A549 (cell line): Measurements from ENCODE around the gene PALS2. TPM values are rescaled to one million over a fixed set of nuclear protein-coding genes. Genes with fewer than 3 reads are reported as not detected.
A peak's percentile ranks its signal among the peaks of the same experiment; 100 is the strongest.

ENCODE experiments used
- ATAC-seq, 2 experiments: fragments of 200-7000 bp in 1 of 2; fragments of >200 bp in 1 of 2; cut with Nextera tagmentation in 1 of 2; cut with Tn5 transposase in 1 of 2; 3 replicates each; pipeline versions ENCODE4 v1.8.0 to v1.9.1; 2018 to 2020; ENCODE audit warnings: mild to moderate bottlenecking in 1 of 2, moderate library complexity in 1 of 2
- CTCF ChIA-PET: fragments of 300-600 bp; sonication (Branson Sonifier 250); formaldehyde crosslinking; extraction: SDS; loops from one replicate; lab custom pipeline; 2021; ENCODE audit warnings: antibody characterized with exemption, inconsistent platforms; lab: Yijun Ruan, JAX
- POLR2A ChIA-PET: fragments of 350-600 bp; formaldehyde crosslinking; extraction: SDS; loops from one replicate; lab custom pipeline; 2021; ENCODE audit warnings: antibody characterized with exemption, inconsistent platforms; lab: Yijun Ruan, JAX
- DNase-seq, 2 experiments: peaks; one replicate each; pipeline versions ENCODE4 v3.0.0 to v3.0.0-alpha.2; 2011 to 2016; ENCODE audit warnings: low read depth in 1 of 2, low spot score in 1 of 2
- FAIRE-seq: peaks from 2 replicates; lab custom pipeline; 2011; peaks lifted over from hg19 to GRCh38; lab: Jason Lieb, UNC
- H3K27ac ChIP-seq, 2 experiments: fragments of >200 bp; sonication (Bioruptor Twin); formaldehyde crosslinking; 3 replicates each; pipeline ENCODE4 v1.5.1; 2016 to 2017
- H3K4me1 ChIP-seq: fragments of >200 bp; sonication (Bioruptor Twin); formaldehyde crosslinking; 3 replicates; pipeline ENCODE4 v1.6.1; 2016
- H3K4me2 ChIP-seq: fragments of >200 bp; sonication (Bioruptor Twin); formaldehyde crosslinking; 3 replicates; pipeline ENCODE4 v1.6.1; 2016
- H3K4me3 ChIP-seq: fragments of >200 bp; sonication (Bioruptor Twin); formaldehyde crosslinking; 3 replicates; pipeline ENCODE4 v1.5.1; 2016
- H3K9me3 ChIP-seq: fragments of >200 bp; sonication (Bioruptor Twin); formaldehyde crosslinking; 3 replicates; pipeline ENCODE4 v1.6.1; 2016
- BCL3 ChIP-seq: fragments of >200 bp; sonication (Bioruptor Twin); formaldehyde crosslinking; IDR thresholded peaks from 3 replicates; pipeline ENCODE4 v1.6.1; 2016
- BHLHE40 ChIP-seq: IDR thresholded peaks from 2 replicates; pipeline ENCODE4 v1.6.1; 2012; ENCODE audit warnings: low read depth, low read length, inconsistent platforms
- CBX8 ChIP-seq: fragments of 200-600 bp; sonication (generic); IDR thresholded peaks from 2 replicates; pipeline ENCODE4 v1.6.1; 2016
- CTCF ChIP-seq: fragments of >200 bp; sonication (Bioruptor Twin); formaldehyde crosslinking; IDR thresholded peaks from 3 replicates; pipeline ENCODE4 v1.5.1; 2016
- E2F6 ChIP-seq: IDR thresholded peaks from 2 replicates; pipeline ENCODE4 v1.6.1; 2012; ENCODE audit warnings: low read depth, borderline replicate concordance
- HES2 ChIP-seq: fragments of >200 bp; sonication (Bioruptor Twin); formaldehyde crosslinking; IDR thresholded peaks from 2 replicates; pipeline ENCODE4 v1.6.1; 2016
- HEYL ChIP-seq: fragments of 250-450 bp; sonication (Bioruptor Pico); IDR thresholded peaks from 2 replicates; pipeline ENCODE4 v1.8.0; 2021; ENCODE audit warnings: mild to moderate bottlenecking, moderate library complexity
- HOXB5 ChIP-seq: fragments of 250-450 bp; sonication (Bioruptor Pico); IDR thresholded peaks from 2 replicates; pipeline ENCODE4 v1.5.0; 2020; ENCODE audit warnings: mild to moderate bottlenecking, moderate library complexity
- KDM1A ChIP-seq: fragments of 200-600 bp; sonication (generic); IDR thresholded peaks from 2 replicates; pipeline ENCODE4 v1.6.1; 2016; ENCODE audit warnings: low read depth, mild to moderate bottlenecking
- MAFK ChIP-seq: fragments of 450-650 bp; IDR thresholded peaks from 2 replicates; pipeline ENCODE4 v1.6.1; 2014; ENCODE audit not compliant: partially characterized antibody
- NPAS2 ChIP-seq: fragments of 250-450 bp; sonication (Bioruptor Pico); IDR thresholded peaks from 2 replicates; pipeline ENCODE4 v1.8.0; 2022; ENCODE audit warnings: mild to moderate bottlenecking, moderate library complexity, borderline replicate concordance
- RAD21 ChIP-seq, 2 experiments: fragments of >200 bp in 1 of 2; sonication (Bioruptor Twin) in 1 of 2; formaldehyde crosslinking in 1 of 2; IDR thresholded peaks in 1 of 2; conservative IDR thresholded peaks in 1 of 2; 2 replicates in 1 of 2; 3 replicates in 1 of 2; pipeline ENCODE4 v1.6.1; 2012 to 2018; ENCODE audit warnings: inconsistent platforms in 1 of 2
- RNF2 ChIP-seq: fragments of 200-600 bp; sonication (generic); IDR thresholded peaks from 2 replicates; pipeline ENCODE4 v1.6.1; 2016; ENCODE audit warnings: low read depth, mild to moderate bottlenecking, antibody characterized with exemption, moderate library complexity, borderline replicate concordance
- SMC3 ChIP-seq: fragments of >200 bp; sonication (Bioruptor Twin); formaldehyde crosslinking; IDR thresholded peaks from 3 replicates; pipeline ENCODE4 v1.6.1; 2018; ENCODE audit warnings: inconsistent platforms
- ZFP36 ChIP-seq: fragments of 450-650 bp; IDR thresholded peaks from 2 replicates; pipeline ENCODE4 v1.6.1; 2014; ENCODE audit warnings: borderline replicate concordance; ENCODE audit not compliant: partially characterized antibody
- WGBS: methylation state at CpG from one replicate; pipeline ENCODE4 v1.1.6; 2017; ENCODE audit errors: missing lambda C conversion rate; 5-methylcytosine and 5-hydroxymethylcytosine counted together
- polyA plus RNA-seq, 4 experiments: library from polyadenylated mRNA; depleted of rRNA in 3 of 4; stranded (reverse); fragments of >200 nt; fragmentation: RNase III in 1 of 4; extraction: RNeasy Plus Mini Kit Qiagen cat#74134 plus additional on column Dnase treatment in 1 of 4; gene quantifications; 2 replicates in 3 of 4; 3 replicates in 1 of 4; pipeline ENCODE4 v1.2.3, GENCODE V29; 2011 to 2017

Gene PALS2
- polyA plus RNA-seq, 2 of the 4 experiments (the other 2 are of a cell fraction): 16.4 to 17.8 TPM

- peak in 1 of 2 experiments; percentile 34 for DNase-seq
- no peaks in the 10 kb centered on the region for H3K9me3 ChIP-seq
- peak; percentile 70 to 76; a peak in 5 of 6 replicates for ATAC-seq
- no peak for FAIRE-seq
- TF ChIP-seq NPAS2 (CRISPR knock-in tag) (no peak), CTCF (peak; percentile 48), SMC3 (peak; percentile 36; the same call in 2 of the 3 replicates), RAD21 (conservative IDR thresholded peaks at IDR 0.05 in 1 of 2, IDR thresholded peaks at IDR 0.05 in 1 of 2) (peak; percentile 58 to 59)
- TF ChIP-seq, all 56 proteins: peak for 3
- WGBS: 92% methylated on average over 3 of the region's 3 CpGs
- no peaks in the 10 kb centered on the region for H3K4me1 ChIP-seq
- no peak overlapping the region for H3K4me3 ChIP-seq
- ChIA-PET POLR2A (no interaction called here), CTCF (interaction anchor here (3.0 kb wide), 1 partner anchor 12 kb away, joined by 14 read pairs; no protein-coding TSS in a partner anchor)
- no peak overlapping the region for H3K4me2 ChIP-seq
- H3K27ac ChIP-seq: no peak overlapping the region
Measured at GRCh38 chr7:24587853-24588252, 14.6 kb downstream of the PALS2 start.

GRCh38 chr7:24591152-24591551 is 17.9 kb downstream of the PALS2 start:
- Histone ChIP-seq H3K9me3 (no peaks in the 10 kb centered on the region), H3K4me3 (no peak overlapping the region), H3K27ac (no peak overlapping the region), H3K4me1 (no peaks in the 10 kb centered on the region), H3K4me2 (no peak overlapping the region)
- no peak for TF ChIP-seq HOXB5 (CRISPR knock-in tag)
- WGBS: 67% methylated on average over 1 of the region's 1 CpG
- CTCF ChIA-PET: interaction anchor here (3.3 kb wide), 1 partner anchor 15 kb away, joined by 13 read pairs; no protein-coding TSS in a partner anchor
- DNase-seq (no peak), FAIRE-seq (no peak), ATAC-seq (no peak)
- POLR2A ChIA-PET: no interaction called here

- WGBS: 97% methylated on average over 7 of the region's 7 CpGs
- no peak overlapping the region for H3K4me3 ChIP-seq
- POLR2A ChIA-PET: no interaction called here
- no peak for TF ChIP-seq BCL3
- TF ChIP-seq MAFK: no peak
- no peak for TF ChIP-seq CTCF
- no peak for TF ChIP-seq CBX8
- no peak for TF ChIP-seq ZFP36
- TF ChIP-seq NPAS2 (CRISPR knock-in tag): no peak
- TF ChIP-seq HES2: no peak
- TF ChIP-seq HEYL (CRISPR knock-in tag): no peak
- TF ChIP-seq RNF2: no peak
- TF ChIP-seq BHLHE40: no peak
- TF ChIP-seq KDM1A: no peak
- no peak for TF ChIP-seq E2F6
- no peaks in the 10 kb centered on the region for H3K9me3 ChIP-seq
- CTCF ChIA-PET: no interaction called here
- no peak overlapping the region for H3K4me2 ChIP-seq
- FAIRE-seq: no peak
- no peak for DNase-seq
- H3K4me1 ChIP-seq: no peaks in the 10 kb centered on the region
- no peak overlapping the region for H3K27ac ChIP-seq
- no peak for ATAC-seq
Measured at GRCh38 chr7:24595671-24596418, 22.6 kb downstream of the PALS2 start.
